HG02610 (cell line): ENCODE data around the gene VEZF1.

ENCODE experiments used
- ATAC-seq: cut with Tn5 transposase; IDR thresholded peaks from one replicate; pipeline ENCODE4 v1.9.1; 2021; ENCODE audit warnings: mild to moderate bottlenecking, moderate library complexity; ENCODE audit not compliant: unreplicated experiment

VEZF1 gene

DNA sequence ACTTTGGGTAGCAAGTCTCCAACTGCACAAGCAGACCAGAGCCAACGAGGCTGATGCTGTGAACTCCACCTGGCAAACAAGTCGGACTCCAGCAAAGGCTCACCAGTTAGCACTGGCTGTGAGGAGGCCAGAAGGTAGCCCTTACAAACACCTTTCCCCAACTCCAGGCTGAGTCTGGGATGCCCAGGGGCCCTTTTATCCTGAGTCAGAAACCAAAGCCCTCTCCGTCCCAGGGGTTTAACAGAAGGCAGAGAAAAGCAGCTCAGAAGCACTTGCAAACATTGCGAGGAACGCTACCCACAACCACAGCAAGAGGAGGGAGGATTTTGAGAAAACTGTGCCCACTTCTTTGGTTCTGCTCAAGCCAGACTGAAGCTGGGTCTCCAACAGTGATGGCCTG lies 57.8 kb downstream of the VEZF1 start:
- no peak for ATAC-seq

GRCh38 chr17:57929386-57929785 lies 58.7 kb downstream of the VEZF1 start:
- ATAC-seq: no peak

- no peak for ATAC-seq
These were observed 59.1 kb downstream of the VEZF1 start for GRCh38 chr17:57928928-57929327.

GRCh38 chr17:57927048-57927723 lies 60.9 kb downstream of the VEZF1 start:
- no peak for ATAC-seq

- ATAC-seq: no peak
These were observed 61.4 kb downstream of the VEZF1 start for GRCh38 chr17:57926723-57927047.

DNA sequence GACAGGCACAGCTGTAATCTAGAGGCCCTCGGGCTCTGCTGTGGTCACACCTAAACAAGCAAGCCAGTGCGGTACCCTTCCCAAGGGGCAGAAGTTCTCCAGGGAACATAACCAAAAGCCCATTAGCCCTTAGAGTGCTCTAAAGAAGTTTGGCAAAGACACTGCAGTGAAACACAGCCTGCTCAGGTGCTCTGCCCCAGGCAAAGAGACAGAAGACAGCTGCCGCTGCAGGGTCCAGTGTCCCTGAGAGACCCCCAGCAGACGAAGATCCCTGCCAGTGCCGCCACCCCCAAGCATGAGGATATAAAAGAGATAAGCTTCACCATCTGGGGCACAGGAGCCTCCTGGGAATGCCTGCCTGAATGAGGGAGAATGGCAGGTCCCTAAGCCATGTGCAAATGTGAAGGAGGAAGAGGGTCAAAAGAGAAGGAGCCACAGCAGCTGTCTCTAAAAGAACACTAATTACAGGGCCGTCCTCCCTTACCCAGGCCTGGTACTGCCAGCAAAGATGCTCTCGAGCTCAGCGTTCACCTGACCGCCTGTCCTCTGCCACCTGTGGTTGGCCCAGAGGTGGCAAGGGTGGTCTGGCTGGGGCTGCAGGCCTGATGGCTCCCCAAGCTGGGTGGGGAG lies 62.6 kb downstream of the VEZF1 start:
- no peak for ATAC-seq

- no peak for ATAC-seq
These were observed 63.4 kb downstream of the VEZF1 start for GRCh38 chr17:57924677-57925076.
